Endothelial cell (in vitro differentiated cells): ENCODE measurements around the gene HNRNPA1L2. TPM values are rescaled to one million over a fixed set of nuclear protein-coding genes. Genes with fewer than 3 reads are reported as not detected.
"Not testable (repeated sequence)": the region's sequence is repeated elsewhere in the genome, so short reads cannot be mapped to it uniquely, and the experiment has no call there.

ENCODE experiments used
- DNase-seq: peaks from one replicate; pipeline ENCODE4 v3.0.0; 2021; ENCODE audit warnings: low spot score
- H3K27ac Mint-ChIP-seq: one replicate; pipeline ENCODE4 v1.8.0; 2021; ENCODE audit warnings: mixed read lengths, inconsistent platforms; ENCODE audit not compliant: unreplicated experiment
- H3K27me3 Mint-ChIP-seq: one replicate; pipeline ENCODE4 v1.8.0; 2021; ENCODE audit warnings: mild to moderate bottlenecking, moderate library complexity, mixed read lengths, inconsistent platforms; ENCODE audit not compliant: unreplicated experiment
- H3K36me3 Mint-ChIP-seq: one replicate; pipeline ENCODE4 v1.8.0; 2021; ENCODE audit warnings: mild to moderate bottlenecking, low read depth, mixed read lengths, inconsistent platforms; ENCODE audit not compliant: unreplicated experiment
- H3K4me1 Mint-ChIP-seq: one replicate; pipeline ENCODE4 v1.8.0; 2021; ENCODE audit warnings: mild to moderate bottlenecking, mixed read lengths, inconsistent platforms; ENCODE audit not compliant: unreplicated experiment
- H3K4me3 Mint-ChIP-seq: one replicate; pipeline ENCODE4 v1.8.0; 2021; ENCODE audit warnings: mild to moderate bottlenecking, mixed read lengths, inconsistent platforms; ENCODE audit not compliant: unreplicated experiment
- H3K9me3 Mint-ChIP-seq: one replicate; pipeline ENCODE4 v1.8.0; 2021; ENCODE audit warnings: mixed read lengths, inconsistent platforms; ENCODE audit not compliant: unreplicated experiment
- total RNA-seq: library from RNA; stranded (reverse); fragmentation: NEBNext Ultra II Directional; extraction: Animal tissue kit (Norgen Biotek cat#: 25700); gene quantifications from one replicate; pipeline ENCODE4 v1.2.1, GENCODE V29; 2021; ENCODE audit not compliant: unreplicated experiment
- TF ChIP-seq, protein P1 (sequence below): fragments of 200-600 bp; sonication (generic); IDR thresholded peaks from one replicate; pipeline ENCODE4 v1.5.0; 2021; ENCODE audit warnings: antibody characterized with exemption; ENCODE audit not compliant: unreplicated experiment

The HNRNPA1L2 gene
- total RNA-seq, 1 donor from 2014 or later, result 40.4 TPM

DNA sequence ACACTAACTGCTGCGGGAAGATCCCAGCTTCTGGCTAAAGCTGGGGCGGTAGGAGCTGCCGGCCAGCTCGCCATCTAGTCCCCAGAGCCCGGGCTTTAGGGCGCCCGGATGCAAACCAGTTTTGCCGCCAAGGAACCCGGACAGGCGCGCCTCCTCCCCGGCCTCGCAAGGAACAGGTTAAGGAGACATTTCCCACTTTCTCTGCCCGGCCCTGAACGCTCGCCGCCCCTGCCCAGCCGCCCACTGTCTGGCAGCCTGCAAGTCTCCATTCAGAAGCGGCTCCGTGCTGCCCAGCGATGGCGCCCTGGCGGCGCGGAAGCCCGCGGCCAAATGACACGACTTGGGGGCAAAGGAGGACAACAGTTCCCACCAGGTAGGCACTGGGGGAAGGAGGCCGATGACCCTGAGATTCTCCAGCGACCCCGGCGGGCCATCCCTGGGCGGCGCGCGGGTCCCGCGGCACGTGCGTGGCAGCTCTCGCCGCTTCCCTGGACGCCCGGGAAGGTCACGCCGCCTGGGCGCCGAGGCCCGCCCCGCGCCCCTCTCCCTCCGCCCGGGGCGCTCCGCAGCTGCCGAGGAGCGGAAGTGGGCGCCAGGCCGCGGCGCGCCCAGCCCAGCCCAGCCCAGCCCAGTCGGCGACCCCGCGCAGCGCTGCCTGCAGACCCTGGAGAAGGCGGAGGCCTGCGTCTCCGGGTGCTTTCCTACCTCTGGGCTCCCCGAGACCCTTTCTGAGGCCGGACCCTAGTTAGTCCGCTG lies 42.2 kb upstream of the HNRNPA1L2 start:
- DNase-seq, result peak; percentile 54
- H3K4me1 Mint-ChIP-seq, result peaks cover 36% of the 10 kb centered on the region
- peak overlapping the region; percentile 92 for H3K4me3 Mint-ChIP-seq
- H3K36me3 Mint-ChIP-seq, result peaks cover 32% of the 10 kb centered on the region
- no peaks in the 10 kb centered on the region for H3K9me3 Mint-ChIP-seq
- TF ChIP-seq, protein P1, sequence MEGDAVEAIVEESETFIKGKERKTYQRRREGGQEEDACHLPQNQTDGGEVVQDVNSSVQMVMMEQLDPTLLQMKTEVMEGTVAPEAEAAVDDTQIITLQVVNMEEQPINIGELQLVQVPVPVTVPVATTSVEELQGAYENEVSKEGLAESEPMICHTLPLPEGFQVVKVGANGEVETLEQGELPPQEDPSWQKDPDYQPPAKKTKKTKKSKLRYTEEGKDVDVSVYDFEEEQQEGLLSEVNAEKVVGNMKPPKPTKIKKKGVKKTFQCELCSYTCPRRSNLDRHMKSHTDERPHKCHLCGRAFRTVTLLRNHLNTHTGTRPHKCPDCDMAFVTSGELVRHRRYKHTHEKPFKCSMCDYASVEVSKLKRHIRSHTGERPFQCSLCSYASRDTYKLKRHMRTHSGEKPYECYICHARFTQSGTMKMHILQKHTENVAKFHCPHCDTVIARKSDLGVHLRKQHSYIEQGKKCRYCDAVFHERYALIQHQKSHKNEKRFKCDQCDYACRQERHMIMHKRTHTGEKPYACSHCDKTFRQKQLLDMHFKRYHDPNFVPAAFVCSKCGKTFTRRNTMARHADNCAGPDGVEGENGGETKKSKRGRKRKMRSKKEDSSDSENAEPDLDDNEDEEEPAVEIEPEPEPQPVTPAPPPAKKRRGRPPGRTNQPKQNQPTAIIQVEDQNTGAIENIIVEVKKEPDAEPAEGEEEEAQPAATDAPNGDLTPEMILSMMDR, result no peak
- H3K27me3 Mint-ChIP-seq, result peaks cover 21% of the 10 kb centered on the region
- peak overlapping the region; percentile 99 for H3K27ac Mint-ChIP-seq

DNA sequence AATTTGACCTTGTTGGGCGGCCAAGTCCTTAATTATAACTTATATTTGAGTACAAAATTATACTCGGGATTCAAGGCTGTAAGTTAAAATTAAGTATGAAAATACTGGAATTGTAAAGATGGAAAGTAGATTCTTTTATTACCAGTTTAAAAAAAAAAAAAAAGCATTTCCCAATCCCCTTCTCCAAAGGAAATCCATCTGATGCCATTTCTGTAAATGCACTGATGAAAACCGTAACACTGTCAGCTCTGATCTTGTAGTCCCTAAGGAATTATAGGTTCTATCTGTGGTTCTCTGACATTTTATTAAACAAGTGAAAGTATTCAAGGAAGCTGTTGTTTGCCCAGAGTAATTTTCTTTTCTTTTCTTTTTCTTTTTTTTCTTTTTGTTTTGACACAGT lies 41.6 kb upstream of the HNRNPA1L2 start:
- no peak for DNase-seq
- no peaks in the 10 kb centered on the region for H3K9me3 Mint-ChIP-seq
- H3K36me3 Mint-ChIP-seq, result peaks cover 31% of the 10 kb centered on the region
- peak overlapping the region; percentile 92 for H3K4me3 Mint-ChIP-seq
- TF ChIP-seq, protein P1, result no peak
- H3K27me3 Mint-ChIP-seq, result peaks cover 21% of the 10 kb centered on the region
- peak overlapping the region; percentile 97 for H3K27ac Mint-ChIP-seq
- H3K4me1 Mint-ChIP-seq, result peaks cover 36% of the 10 kb centered on the region

DNA sequence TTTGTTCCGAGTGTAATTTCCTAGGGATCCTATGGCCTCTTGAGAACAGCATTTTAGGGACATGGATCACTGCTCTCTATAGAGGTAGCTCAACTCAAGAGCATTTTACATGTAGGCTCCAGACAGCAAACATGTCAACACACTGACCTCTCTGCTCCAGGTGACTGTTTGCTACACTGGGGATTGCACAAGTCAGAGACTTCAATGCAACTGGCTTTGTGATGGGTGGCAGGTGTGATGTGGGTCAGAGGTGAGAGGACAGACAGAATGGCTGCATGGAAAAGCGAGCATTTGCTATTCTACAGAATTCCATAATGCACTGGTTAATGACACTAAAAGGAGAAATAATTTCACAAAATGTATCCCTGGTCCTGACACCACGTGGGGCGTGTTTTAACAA lies 38.9 kb upstream of the HNRNPA1L2 start:
- Mint-ChIP-seq H3K27ac (peak overlapping the region; percentile 27), H3K36me3 (peaks cover 32% of the 10 kb centered on the region), H3K27me3 (peaks cover 18% of the 10 kb centered on the region), H3K4me1 (peaks cover 40% of the 10 kb centered on the region)
- not testable (repeated sequence) for H3K9me3 Mint-ChIP-seq, DNase-seq, H3K4me3 Mint-ChIP-seq

DNA sequence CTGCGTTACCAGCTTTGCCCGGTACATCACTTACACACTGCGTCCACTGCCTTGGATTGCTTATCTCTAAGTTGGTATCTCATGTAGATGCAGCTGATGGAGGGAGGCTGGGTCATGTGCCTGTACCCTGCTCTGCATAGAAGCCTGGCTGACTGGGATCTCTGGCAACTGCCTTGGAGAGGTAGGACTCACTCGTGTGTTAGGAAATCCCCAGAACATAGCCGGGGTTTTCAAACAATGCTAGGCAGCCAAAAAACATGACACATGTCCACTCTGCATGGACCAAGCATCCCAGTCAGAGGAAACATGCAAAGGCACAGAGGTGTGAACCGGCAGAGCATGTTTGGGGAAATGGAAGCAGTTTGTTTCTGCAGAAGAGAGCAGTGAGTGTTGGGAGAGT lies 36.1 kb upstream of the HNRNPA1L2 start:
- H3K27me3 Mint-ChIP-seq, H3K9me3 Mint-ChIP-seq, H3K27ac Mint-ChIP-seq, DNase-seq: not testable (repeated sequence)
- Mint-ChIP-seq H3K4me1 (peaks cover 35% of the 10 kb centered on the region), H3K36me3 (peaks cover 31% of the 10 kb centered on the region), H3K4me3 (peak overlapping the region; percentile 47)

DNA sequence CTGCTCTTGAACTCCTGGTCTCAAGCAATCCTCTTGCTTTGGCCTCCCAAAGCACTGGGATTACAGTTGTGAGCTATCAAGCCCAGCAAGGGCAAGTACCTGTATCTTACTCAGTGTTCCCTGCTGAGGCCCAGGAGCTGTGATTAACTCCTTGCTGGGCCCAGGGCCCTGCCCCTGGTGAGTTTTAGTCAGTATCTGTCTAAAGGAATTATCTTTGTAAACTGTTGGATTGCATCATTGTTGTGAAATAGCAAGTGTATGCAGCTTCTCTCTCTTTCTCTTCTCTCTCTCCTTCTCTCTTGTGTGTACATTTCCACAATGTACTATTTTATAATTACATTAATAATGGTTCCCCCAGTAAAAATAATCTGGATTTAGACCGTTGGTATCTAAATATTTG lies 35.4 kb upstream of the HNRNPA1L2 start:
- not testable (repeated sequence) for H3K9me3 Mint-ChIP-seq, H3K27me3 Mint-ChIP-seq, DNase-seq, H3K27ac Mint-ChIP-seq, H3K4me3 Mint-ChIP-seq
- peaks cover 32% of the 10 kb centered on the region for H3K4me1 Mint-ChIP-seq
- peaks cover 30% of the 10 kb centered on the region for H3K36me3 Mint-ChIP-seq

DNA sequence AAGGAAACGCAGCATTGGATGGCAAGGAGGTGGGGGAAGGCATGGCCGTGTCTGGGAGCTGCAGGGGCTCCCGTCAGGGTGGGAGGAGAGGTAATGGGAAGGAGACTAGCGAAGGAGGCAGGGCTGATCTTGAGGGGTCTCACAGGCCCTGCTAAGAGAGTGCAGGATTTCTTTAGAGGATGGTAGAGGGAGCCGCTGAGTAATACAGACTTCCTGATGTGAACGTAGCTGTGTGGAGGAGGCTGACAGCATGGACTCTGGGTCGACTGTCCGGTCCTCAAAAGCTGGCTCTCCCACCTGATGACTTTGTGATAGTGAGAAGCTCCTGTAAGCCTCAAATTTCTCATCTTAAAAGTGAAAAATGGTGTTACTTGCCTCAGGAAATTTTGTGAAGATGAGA lies 34.0 kb upstream of the HNRNPA1L2 start:
- H3K4me1 Mint-ChIP-seq, result peaks cover 24% of the 10 kb centered on the region
- not testable (repeated sequence) for H3K4me3 Mint-ChIP-seq, H3K27me3 Mint-ChIP-seq, H3K9me3 Mint-ChIP-seq, DNase-seq, H3K27ac Mint-ChIP-seq
- H3K36me3 Mint-ChIP-seq, result peaks cover 24% of the 10 kb centered on the region

DNA sequence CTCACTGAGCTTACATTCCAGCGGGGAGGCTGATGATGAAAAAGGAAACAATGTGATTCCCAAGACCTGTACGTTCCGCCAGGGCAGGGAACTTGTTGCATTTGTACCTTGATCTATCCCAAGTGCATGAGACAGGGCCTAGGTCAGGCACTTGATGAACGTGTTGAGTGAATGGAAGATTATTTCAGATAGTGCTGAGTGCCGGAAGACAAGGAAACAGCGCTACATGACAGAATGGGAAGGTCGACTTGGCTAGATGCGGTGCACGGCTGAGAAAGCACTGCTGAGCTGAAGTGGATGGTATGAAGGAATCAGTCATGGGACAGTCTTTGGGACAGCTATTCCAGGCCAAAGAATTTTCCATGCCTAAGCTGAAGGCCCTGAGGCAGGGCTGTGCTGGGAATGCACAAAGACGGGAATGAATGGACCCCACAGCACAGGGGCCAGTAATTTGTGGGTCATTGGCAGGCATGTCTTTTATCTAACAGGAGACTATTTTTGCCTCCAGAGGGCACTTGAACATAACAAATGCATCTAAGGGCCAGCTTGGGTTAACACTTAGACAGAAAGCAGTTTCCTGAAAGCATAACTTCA lies 33.1 kb upstream of the HNRNPA1L2 start:
- H3K4me3 Mint-ChIP-seq, H3K9me3 Mint-ChIP-seq, H3K27me3 Mint-ChIP-seq, DNase-seq: not testable (repeated sequence)
- Mint-ChIP-seq H3K36me3 (peaks cover 30% of the 10 kb centered on the region), H3K4me1 (peaks cover 24% of the 10 kb centered on the region), H3K27ac (peak overlapping the region; percentile 10)

DNA sequence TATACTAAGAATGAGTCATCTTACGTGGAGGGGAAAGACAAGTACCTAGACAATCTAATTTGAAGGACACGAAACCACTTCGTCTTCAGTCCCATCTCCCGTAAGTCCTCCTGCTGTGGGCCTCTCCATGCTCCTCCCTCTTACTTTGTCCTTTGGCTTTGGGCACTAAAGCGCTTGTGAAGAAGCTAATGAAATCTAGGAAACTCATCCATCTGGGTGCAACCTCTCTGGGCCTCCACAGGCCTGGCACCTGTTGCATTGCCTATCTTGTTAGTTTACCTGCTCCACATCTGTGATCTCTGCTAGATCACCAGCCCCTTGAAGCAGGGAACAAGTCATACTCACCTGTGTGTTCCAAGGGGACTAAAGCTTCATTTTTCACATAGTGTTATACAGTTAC lies 32.1 kb upstream of the HNRNPA1L2 start:
- DNase-seq, H3K4me3 Mint-ChIP-seq, H3K27ac Mint-ChIP-seq, H3K27me3 Mint-ChIP-seq, H3K9me3 Mint-ChIP-seq: not testable (repeated sequence)
- Mint-ChIP-seq H3K36me3 (peaks cover 30% of the 10 kb centered on the region), H3K4me1 (peaks cover 24% of the 10 kb centered on the region)
